Fibroblast of skin of left biceps (primary cell): ENCODE measurements around the gene IDI1.

Experiments used
- DNase-seq, 2 experiments: peaks; one replicate each; pipeline ENCODE4 v3.0.0-alpha.2; 2013; ENCODE audit warnings: low read depth in 2 of 2

IDI1 gene

GRCh38 chr10:994836-995558 is 53.9 kb downstream of the IDI1 start:
- DNase-seq = no peak

GRCh38 chr10:992871-993270 is 56.0 kb downstream of the IDI1 start:
- DNase-seq = no peak

GRCh38 chr10:992467-992866 is 56.5 kb downstream of the IDI1 start:
- DNase-seq = no peak

GRCh38 chr10:990808-991207 is 58.1 kb downstream of the IDI1 start:
- DNase-seq = no peak
